Activated CD4-positive, alpha-beta T cell treated with anti-CD3 and anti-CD28 coated beads, Interleukin-2, Interleukin-4, amounts not matched to agents 100 ng/mL and 50 ng/mL, durations not matched to agents 16 hours and 8 hours (primary cell): ENCODE measurements around the gene OR52I2.

Experiments used
- DNase-seq: peaks from one replicate; pipeline ENCODE4 v3.0.0-alpha.2; 2020; ENCODE audit warnings: low spot score

OR52I2 gene

DNA sequence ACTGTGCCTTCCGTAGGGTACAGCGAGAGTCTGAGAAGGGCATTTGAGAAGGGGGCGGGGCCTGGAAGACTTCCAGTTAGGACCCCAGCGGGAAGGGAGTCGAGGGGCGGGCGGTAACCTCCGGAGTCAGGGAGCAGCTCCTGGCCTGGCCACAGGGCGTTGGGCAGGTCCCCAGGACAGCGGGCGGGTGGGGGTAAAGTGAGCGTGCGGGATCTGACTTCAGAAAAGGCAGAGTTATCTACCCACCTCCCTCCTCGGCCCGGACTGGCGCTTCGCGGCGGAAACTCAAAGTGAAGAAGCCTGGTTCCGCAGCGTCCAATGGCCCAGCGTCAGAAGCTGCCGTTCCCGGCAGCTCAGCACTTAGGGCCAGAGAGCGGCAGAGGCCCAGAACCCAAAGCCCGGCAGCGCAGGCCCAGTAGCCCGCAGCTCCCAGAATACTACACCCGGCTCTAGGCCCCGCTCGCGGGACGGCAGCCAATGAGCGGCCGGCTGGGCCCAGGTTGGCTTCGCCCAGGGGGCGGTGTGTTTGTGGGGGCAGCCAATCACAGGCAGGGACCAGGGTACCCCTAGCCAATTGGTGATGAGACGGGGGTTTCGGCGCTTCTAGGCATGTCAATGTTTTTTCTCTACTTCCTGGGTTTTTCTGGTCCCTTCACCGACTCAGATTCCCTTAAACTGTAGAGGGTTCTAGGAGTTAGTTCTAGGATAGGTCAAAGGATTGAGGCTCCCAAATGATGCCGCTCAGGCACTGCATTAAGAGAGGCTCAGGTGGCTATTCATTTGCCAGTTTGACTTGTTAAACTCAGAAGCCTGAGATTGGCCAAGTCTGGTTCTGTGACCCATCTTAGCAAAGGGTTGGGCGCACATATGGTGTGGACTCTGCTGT is 26.5 kb downstream of the OR52I2 start, which contains the start of gene TRIM68:
TRIM68 (minus strand) TSS at position 451 of the 886 bp plus-strand sequence. CDS start 2,727 bp downstream, outside the sequence.
- peak; percentile 97 for DNase-seq

DNA sequence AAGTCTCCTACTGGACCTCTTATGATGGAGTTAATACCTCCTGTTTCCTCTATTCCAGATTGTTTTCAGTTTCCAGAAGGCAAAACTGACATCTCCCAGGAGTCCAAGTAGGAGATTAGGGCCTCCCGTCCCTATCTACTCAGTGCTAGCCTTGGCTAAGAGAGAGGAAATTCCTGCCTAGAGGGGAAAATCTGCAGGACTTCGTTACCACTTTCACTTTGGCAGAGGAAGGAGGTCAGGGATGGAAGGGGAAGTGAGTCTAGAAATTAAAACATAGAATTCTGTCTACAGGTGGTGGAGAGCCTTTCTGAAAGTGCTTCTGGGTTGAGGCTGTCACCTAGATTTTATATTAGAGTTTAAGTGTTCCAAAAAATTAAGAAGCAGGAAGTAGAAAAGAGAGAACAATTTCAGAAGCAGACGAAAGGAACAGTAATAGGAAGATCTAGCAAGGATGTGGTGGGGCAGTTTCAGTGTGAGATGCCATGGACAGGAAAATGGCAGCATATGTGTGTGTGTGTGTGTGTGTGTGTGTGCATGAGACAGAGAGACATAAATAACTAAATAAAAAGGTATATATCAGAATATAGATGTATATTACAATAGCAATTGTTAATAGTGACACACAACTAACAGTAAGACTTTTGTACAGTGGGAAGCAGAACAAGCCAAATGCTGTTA is 28.9 kb downstream of the OR52I2 start:
- DNase-seq, result peak; percentile 39

DNA sequence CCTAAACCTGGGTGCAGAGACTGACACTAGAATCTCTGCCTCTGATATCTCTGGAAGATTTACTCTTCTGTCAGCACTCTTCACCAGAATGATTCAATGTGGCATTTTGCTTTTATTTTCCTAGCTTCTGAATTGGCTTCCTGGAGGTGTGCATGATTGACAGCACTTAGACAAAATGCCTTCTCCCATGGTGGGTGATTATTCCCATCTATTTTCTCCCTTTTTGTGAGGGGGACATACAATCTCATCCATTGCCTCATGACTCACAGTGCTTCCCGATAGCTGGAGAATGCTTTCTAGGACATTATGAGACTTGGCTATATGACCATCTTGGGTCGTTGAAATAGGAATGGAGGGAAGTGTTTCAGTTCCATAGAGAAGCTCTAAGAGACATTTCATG is 30.4 kb downstream of the OR52I2 start:
- DNase-seq, result no peak

DNA sequence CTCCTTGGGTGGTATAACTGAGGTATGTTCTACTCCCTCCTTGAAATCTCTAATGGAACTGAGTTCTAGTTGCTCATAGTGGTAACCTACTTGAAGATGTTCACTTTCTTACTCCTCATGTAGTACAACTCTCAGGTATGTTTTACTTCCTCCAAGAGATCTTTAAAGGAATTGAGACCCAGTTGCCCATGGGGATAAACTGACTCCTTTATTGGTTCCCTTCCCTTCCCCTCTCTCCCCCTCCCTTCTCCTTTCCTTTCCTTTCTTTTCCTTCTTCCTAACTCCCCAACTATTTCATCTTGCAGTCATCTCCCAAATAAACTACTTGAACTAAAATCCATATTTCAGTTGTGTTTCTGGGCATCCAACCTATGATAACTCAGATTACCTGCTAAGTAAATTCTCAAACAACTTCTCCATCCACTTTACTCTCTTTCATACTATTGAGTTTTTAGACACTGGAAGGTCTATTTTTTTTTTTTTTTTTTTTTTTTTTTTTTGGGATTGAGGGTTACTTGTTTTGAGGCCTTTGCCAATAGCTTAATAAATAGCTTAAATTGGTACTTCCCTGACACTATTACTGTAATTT is 34.4 kb downstream of the OR52I2 start:
- DNase-seq, result no peak

DNA sequence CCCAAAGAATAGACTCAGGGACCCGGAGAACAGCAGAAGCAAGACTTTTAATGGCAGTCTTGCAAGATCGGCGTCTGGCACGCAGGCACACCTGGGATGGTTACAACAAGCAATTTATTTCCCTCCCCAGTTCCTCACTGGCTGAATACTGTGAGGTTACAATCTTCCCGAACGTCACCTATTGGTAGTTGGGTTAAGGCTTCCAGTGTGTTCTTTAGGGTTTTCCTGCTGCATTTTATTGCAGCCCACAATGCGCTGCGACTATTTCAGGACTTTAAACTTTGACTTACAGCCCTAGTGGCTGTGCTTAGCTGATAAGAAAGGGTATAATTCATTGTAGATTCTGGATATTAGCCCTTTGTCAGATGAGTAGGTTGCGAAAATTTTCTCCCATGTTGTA is 38.0 kb downstream of the OR52I2 start:
- no peak for DNase-seq

DNA sequence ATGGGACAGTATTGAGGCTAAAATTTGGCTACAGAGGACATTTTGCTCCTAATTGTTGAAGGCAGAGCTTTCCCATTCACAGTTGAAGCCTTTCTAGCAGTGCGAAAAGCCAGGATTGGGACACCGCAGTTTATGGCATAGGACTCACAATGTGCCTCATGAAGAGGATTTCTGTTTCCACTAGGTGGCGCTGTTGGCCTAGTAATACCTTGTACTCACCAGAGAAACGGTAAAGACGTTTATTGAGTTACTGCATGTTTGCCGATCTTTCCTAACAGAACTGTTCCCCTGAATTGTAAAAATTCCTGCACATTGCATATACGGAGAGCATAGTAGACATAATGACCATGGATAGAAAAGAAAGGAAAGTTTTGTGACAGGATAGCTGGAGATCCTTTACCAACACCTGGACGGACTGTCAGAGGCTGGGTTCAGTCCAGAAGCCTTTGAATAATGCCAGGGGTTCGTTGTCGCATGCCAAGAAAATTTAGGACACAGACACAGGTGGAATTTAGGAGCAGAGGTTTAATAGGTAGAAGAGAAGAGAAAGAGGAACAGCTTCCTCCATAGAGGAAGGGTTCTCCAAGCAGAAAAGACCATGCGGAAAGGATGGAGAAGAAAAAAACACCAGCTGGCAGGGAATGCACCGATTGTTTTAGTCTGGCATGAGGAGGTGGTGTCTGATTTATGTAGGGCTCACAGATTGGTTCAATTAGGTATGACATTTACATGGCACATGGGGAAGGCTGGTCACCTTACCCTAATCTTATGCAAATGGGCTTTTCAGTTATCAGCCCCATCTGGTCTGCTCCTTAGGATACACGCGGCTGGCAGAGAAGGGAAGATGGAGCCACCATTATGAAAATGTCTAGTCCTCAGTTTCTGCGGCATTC is 44.9 kb downstream of the OR52I2 start:
- DNase-seq, result peak; percentile 69

DNA sequence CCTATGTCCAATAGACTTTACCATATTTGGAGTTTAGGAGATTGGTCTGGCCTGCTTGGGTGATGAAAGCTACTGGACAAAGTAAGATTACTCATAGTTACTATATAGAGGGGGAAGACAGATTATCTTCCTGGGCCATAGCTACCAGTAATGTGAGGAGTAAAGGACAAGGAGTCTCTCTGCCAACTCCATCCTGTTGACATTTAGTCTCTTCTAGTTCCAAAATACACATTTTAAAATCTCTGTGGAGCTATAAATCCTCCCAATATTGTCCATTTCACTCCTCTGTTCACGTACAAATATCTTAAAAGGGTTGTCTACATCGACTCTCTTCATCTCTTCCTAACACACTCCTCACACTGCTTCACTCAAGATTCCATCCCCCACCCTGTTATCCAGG is 54.6 kb downstream of the OR52I2 start:
- no peak for DNase-seq

DNA sequence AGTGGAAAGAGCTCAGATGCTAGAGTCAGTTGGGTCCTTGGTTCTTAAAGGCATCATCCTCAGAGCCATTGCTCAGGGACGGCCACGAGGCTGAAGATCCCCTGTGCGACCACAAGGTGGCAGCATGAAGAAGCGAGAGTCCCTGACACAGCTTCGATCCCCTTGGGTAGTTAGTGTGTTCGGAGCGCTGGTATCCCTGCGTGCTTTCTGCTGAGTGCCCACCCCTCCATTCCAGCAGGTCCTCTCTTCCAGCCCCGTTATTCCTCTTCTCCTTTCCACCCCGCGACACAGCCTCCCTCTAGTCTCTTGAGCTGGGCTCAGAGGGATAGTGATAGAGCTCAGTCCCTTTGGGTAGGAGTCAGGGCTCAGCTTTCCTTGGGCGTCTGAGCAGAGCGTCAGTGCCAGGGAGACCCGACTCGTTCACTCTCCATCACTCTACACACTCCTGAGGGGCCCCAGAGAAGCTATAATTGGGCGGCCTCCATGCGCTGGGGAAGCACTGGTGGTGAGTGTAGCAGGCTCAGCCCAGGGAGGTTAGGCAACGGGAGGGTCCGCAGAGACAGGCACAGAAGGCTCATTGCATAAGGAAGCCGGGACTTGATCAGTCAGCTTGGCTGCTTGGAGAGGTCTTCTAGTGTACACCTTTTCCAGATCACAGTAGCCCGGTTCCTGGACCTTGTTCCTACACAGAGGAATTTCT is 55.6 kb downstream of the OR52I2 start, which contains the start of gene OR51D1:
OR51D1 (plus strand) TSS at position 516 of the 700 bp plus-strand sequence. CDS start 2,314 bp downstream, outside the sequence.
- DNase-seq, result peak; percentile 76

DNA sequence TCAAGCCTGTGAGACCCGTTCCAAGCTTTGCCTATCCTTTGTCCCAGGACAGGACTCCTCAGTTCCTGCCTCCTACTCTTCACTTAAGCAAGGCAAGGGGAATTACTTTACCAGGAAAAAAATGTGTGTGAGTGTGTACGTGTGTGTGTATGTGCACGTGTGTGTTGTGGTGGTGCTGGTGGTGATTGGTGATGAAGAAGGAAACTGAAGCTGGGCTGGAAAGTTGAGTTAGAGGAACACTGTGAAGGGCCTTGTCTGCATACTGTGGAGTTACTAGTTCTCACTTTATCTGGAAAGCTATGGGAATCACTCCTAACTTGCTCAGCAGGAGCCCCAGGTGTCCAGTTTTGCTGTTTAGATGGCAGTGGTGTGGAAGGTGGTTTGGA is 56.1 kb downstream of the OR52I2 start:
- DNase-seq, result no peak

DNA sequence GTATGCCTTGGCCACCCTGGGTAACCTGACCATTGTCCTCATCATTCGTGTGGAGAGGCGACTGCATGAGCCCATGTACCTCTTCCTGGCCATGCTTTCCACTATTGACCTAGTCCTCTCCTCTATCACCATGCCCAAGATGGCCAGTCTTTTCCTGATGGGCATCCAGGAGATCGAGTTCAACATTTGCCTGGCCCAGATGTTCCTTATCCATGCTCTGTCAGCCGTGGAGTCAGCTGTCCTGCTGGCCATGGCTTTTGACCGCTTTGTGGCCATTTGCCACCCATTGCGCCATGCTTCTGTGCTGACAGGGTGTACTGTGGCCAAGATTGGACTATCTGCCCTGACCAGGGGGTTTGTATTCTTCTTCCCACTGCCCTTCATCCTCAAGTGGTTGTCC is 58.4 kb downstream of the OR52I2 start:
- DNase-seq, result no peak

DNA sequence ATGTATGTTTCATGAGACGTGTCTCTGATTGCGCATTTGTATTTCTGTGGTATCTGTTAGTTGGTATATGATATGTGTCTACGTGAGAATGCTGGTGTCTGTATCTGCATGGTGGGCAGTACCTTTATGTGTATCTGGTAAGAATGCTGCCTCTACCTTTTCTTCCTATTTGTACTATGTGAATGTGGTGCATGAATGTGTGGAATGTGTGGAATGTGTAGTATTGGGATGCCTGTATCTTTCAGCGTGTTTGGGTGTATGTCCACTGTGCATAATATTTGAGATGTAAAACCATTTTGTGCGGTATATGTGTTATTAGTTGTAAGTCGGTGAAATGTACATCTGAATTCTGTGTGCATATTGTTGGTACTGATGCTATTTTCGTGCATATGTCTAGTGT is 60.0 kb downstream of the OR52I2 start:
- DNase-seq, result no peak

DNA sequence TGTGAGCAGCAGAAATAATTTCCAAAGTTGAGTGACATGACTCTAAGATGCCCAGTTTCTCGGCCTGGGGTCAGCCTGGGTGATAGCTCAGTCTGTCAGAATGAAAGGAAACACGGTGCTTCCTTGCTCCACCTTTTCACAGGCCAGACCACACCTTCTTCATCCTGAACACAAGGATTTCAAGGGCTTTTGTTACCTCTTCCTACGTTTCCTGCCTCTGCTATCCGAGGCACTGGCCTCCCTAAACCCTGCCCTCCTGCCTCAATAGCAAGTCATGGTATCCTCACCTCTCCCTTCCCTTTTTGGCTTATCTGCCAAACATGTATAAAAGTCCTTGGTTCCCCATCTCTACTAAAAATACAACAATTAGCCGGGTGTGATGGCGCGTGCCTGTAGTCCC is 60.5 kb downstream of the OR52I2 start:
- DNase-seq, result no peak
